ENCODE data around the gene ESF1.

ESF1 gene

DNA sequence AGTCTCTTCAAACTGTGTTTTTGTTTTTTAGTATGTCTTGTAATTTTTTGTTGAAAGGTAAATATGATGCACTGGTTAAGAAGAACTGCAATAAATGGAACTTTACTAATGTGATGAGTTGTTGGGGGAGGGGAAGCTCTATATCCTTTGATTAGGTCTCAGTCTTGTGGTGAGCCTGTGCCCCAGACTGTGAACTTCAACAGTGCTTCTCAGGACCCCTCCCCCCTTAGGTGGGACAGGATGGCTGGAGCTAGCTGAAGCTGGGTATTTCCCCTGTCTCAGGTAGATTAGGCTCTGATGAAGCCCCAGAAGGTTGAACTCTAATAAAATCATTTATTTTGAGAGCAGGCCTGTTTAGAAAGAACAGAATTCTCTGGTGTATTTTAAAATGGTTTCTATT, 114.6 kb downstream of the ESF1 start:
- Histone ChIP-seq H3K27ac (no peak overlapping the region), H3K4me3 (ENCODE audit: low read depth, low read length) (no peak overlapping the region), H3K36me3 (replicated peaks) (no peaks in the 10 kb centered on the region), H3K27me3 (replicated peaks) (no peaks in the 10 kb centered on the region)
- in situ Hi-C loops (cut with HindIII; ENCODE audit: low pct_ligation_motif_present, low sequenced_read_pairs) = no loop called here
- no peak for DNase-seq
- TF ChIP-seq, protein P1, sequence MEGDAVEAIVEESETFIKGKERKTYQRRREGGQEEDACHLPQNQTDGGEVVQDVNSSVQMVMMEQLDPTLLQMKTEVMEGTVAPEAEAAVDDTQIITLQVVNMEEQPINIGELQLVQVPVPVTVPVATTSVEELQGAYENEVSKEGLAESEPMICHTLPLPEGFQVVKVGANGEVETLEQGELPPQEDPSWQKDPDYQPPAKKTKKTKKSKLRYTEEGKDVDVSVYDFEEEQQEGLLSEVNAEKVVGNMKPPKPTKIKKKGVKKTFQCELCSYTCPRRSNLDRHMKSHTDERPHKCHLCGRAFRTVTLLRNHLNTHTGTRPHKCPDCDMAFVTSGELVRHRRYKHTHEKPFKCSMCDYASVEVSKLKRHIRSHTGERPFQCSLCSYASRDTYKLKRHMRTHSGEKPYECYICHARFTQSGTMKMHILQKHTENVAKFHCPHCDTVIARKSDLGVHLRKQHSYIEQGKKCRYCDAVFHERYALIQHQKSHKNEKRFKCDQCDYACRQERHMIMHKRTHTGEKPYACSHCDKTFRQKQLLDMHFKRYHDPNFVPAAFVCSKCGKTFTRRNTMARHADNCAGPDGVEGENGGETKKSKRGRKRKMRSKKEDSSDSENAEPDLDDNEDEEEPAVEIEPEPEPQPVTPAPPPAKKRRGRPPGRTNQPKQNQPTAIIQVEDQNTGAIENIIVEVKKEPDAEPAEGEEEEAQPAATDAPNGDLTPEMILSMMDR (IDR thresholded peaks at IDR 0.05; ENCODE audit: low read depth, low read length, missing control alignments) = no peak

DNA sequence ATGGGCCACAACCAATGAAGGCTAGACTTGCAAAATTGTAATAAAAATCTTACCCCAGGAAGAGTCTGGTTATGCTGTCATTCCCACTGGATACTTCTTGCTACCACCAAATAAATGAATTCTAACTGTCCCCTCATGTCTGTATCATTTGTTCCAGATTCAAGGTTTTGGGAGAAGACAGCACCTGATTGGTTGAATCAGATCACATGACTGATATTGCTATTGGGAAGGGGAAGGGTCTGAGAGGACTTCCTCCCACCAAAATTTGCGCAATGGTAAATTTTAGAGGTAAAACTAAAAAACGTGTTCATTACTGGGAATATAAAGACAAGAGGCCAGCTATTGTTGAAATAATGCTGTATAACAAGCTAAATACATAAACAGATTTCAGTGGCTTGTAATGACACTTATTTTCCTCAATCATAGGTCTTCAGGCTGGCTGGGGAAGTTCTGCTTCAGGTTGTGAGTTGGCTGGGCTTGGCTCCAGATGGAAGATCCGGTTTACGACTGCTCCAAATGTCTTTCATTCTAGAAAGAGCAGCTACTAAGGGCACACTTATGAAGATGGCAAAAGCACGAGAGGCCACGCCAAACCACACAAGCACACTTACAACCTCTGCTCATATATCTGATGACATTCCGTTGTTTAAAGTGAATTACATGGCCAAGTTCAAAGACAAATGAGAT, 118.9 kb downstream of the ESF1 start:
- DNase-seq = no peak
- H3K27ac ChIP-seq = no peak overlapping the region
- no peaks in the 10 kb centered on the region for H3K36me3 ChIP-seq (replicated peaks)
- no peak overlapping the region for H3K4me3 ChIP-seq (ENCODE audit: low read depth, low read length)
- in situ Hi-C loops (cut with HindIII; ENCODE audit: low pct_ligation_motif_present, low sequenced_read_pairs) = no loop called here
- H3K27me3 ChIP-seq (replicated peaks) = no peaks in the 10 kb centered on the region
- TF ChIP-seq, protein P1 (IDR thresholded peaks at IDR 0.05; ENCODE audit: low read depth, low read length, missing control alignments) = no peak
